NCI-H1417 treated with DMSO at 0.1 percent for 48 hours (cell line): ENCODE measurements around the gene RPH3AL.
"Not testable (repeated sequence)": the region's sequence is repeated elsewhere in the genome, so short reads cannot be mapped to it uniquely, and the experiment has no call there.

Source experiments
- DNase-seq: peaks from one replicate; lab custom pipeline; 2025; lab: John Stamatoyannopoulos, UW

RPH3AL gene

DNA sequence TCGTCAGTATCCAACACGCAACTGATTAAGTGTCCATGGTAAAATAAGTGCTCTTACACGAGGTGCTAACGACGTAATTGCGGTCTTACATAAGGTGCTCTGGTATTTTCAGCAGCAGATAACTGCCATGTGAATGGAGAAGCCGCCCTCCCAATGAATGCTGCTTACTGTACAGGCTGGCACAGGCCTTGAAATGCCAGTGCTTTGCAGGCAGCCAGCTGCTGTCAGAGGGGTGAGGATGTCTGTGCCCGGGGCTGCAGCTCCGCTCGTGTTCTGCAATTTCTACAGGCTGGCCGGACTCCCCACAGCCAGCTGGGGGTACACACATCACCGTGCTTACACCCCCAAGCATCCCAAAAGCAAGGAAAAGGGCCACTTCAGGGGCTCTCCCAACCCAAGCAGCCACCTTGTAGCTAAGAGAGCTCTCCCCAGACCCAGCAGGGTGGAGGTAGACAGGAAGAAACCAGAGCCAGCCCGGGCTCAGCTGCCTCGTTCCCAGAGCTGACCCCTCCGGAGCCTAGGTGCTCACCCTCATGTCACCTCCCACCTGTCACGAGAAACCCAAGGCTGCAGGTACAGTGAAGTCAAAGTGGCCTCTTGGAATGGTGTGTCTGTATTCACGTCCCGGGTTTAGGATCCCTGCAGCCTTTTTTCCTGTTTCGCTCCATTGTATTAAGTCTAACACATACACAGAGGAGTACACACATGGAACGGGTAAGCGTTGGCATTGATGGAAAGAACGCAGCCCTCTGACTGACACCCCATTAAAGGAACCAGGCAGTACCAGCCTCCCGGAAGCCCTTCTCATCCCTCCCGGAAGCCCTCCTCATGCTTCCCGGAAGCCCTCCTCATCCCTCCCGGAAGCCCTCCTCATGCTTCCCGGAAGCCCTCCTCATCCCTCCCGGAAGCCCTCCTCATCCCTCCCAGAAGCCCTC lies 27.2 kb upstream of the RPH3AL start:
- no peak for DNase-seq

DNA sequence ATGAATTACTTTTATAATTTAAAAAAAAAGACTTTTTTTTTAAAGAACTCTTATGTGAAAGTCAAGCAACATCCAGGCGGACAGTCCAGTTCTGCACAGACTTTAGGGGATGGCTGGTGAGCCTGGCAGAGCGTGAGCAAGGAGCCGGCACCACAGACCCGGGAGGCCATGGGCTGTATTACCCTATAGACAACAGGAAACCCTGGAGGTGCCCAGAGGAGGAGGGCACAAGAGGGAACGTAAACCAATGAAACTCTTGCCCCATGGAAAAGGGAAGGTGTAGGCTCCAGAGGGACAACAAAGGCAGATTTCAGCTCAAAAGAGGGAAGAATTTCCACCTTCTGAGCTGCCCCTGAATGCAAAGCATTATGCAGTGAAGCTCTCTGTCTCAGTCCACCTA lies 25.5 kb upstream of the RPH3AL start:
- DNase-seq, result no peak

DNA sequence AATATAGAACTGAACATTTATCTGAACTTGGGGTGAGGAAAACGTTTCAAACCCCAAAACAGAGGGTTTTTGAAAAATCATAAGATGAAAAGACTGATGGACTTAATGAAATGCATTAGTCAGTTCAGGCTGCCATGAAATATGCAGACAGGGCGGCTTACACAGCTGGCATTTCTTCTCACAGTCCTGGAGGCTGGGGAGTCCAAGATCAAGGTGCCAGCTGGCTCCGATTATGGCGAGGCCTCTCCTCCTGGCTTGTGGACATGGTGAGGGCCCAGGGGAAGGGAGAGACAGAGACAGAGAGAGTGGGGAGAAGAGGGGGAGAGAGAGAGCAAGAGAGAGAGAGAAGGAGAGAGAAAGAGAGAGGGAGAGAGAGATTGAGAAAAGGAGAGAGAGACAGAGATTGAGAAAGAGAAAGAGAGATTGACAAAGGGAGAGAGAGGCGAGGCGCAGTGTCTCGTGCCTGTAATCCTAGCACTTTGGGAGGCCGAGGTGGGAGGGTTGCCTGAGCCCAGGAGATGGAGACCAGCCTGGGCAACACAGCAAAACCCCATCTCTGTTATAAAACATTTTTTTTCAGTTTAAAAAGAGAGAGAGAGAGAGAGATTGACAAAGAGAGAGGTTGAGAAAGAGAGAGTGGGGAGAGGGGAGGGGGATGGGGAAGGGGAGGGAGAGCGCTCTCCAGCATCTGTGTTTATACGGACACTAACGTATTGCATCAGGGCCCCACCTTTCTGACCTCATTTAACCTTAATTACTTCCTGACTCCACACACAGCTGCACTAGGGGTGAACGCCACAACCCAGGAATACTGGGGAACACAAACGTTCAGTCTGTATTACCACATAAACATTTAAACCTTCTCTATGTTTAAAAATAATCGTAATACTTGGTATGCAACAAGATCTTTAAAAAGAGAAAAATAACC lies 24.6 kb upstream of the RPH3AL start:
- no peak for DNase-seq

DNA sequence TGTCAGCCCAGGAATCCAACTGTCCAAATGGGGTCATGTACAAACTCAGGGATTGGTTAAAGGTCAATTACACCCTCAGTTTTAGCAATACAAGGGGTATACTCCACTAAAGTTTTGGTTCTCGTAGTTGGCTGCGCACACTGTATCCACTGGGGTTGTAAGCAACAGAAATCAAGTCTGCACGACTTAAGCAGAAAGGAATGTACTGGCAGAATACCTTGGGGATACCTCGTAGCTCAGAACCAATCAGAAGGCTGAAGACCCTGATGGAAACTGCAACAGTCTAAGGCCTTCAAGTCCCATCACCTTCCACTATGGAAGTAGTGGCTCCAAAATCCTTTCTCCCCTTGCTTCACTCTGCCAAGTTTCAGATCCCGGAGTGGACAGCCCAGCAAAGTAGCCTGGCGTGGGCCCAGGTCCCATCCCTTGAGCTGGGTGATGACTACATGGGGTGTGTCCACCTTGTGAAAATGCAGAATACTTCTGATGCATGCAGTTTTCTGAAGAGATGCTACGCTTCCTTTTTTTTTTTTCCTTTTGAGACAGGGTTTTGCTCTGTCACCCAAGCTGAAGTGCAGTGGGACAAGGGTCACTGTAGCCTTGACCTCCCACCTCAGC lies 21.1 kb upstream of the RPH3AL start:
- DNase-seq, result no peak

DNA sequence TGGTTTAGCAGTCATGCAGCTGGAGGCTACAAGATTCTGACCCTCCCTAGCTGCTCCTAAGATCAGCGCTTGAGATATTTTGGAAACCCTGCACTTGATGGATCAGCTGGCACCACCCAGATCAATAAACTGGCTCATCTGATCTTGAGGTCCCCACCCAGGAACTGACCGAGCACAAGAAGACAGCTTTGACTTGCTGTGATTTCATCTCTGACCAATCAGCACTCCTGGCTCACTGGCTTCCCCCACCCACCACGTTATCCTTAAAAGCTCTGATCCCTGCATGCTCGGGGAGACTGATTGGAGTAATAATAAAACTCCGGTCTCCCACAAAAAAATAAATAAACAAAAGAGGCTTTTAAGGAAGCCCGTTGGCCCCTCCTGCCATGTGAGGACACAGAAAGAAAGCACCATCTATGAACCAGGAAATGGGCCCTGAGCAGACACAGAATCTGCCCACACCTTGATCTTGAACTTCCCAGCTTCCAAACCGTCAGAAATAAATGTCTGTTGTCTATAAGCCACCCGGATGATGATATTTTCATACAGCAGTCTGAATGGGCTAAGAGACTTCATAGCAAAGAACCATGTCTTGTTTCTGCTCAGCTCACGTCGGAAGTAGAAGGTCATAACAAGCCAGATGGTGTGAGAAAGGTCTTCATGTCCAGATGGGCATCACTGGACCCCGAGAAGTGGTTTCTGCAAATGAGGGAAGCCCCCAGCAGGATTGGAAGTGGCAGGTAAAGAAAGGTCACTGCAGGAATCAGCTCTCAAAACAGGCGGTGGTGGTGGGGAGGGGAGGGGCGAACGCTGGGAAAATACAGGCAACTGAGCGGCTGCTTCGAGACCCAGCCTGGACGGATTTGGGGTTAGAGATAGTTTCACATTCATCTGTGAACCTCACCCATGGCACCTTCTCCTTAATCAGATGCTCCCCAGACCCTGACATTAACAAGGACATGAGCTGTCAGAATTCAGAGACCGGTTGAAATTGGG lies 19.8 kb upstream of the RPH3AL start:
- DNase-seq, result no peak

DNA sequence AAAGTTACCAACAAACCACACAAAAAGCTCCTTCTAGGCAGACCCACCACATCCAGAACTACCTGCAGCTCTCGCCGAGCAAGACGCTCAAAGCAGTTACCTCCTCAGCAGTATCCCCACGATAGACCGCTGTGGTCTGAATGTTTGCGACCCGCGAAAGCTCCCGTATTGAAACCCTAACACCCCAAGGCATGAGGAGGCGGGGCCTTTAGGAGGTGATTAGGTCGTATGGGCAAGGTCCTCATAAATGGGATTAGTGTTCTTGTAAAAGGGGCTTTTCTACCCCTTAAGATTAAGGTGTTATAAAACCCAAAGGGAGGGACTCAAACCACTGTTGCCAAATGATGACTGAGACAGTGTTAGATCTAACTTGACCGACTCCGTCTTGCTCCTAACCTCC lies 19.0 kb upstream of the RPH3AL start:
- DNase-seq, result no peak

DNA sequence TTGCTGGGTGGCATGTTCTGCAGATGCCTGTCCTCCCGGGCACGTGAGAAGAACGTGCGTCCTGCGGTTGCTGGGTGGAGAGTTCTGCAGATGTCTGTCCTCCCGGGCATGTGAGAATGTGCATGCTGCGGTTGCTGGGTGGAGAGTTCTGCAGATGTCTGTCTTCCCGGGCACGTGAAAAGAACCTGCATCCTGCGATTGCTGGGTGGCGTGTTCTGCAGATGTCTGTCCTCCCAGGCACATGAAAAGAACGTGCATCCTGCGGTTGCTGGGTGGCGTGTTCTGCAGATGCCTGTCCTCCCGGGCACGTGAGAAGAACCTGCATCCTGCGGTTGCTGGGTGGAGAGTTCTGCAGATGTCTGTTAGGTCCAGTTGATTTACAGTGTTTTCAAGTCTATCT lies 15.0 kb upstream of the RPH3AL start:
- not testable (repeated sequence) for DNase-seq

DNA sequence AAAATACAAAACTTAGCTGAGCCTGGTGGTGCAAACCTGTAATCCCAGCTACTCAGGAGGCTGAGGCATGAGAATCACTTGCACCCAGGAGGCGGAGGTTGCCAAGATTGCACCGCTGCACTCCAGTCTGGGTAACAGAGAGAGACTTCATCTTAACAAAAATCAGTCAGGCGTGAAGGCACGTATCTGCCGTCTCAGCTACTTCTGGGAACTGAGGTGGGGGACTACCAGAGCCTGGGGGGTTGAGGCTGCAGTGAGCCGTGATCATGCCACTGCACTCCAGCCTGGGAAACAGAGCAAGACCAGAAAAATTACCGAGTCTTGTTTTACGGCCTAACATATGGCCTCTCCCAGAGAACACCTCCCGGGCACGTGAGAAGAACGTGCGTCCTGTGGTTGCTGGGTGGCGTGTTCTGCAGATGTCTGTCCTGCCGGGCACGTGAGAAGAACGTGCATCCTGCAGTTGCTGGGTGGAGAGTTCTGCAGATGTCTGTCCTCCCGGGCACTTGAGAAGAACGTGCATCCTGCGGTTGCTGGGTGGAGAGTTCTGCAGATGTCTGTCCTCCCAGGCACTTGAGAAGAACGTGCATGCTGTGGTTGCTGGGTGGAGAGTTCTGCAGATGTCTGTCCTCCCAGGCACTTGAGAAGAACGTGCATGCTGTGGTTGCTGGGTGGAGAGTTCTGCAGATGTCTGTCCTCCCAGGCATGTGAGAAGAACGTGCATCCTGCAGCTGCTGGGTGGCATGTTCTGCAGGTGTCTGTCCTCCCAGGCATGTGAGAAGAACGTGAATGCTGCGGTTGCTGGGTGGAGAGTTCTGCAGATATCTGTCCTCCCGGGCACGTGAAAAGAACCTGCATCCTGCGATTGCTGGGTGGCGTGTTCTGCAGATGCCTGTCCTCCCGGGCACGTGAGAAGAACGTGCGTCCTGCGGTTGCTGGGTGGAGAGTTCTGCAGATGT lies 14.3 kb upstream of the RPH3AL start:
- DNase-seq, result not testable (repeated sequence)

DNA sequence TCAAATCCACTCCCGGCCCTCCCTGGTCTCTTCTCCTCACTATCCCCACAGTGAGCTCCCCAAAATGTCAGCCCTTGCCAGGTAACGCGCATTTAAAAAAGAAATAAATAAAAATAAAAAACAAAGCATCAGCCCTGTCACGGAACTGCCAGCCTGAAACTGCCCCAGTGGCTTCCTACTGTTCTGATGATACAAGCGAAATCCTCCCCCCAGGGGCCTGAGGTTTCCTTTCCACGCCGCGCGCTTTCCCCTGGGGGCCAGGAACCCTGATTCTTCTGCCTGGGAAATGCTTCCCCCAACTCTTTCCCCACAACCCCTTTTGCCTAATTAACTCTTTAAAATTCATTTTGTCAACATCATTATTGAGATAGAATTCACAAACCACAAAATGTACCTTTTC lies 12.2 kb upstream of the RPH3AL start:
- no peak for DNase-seq

DNA sequence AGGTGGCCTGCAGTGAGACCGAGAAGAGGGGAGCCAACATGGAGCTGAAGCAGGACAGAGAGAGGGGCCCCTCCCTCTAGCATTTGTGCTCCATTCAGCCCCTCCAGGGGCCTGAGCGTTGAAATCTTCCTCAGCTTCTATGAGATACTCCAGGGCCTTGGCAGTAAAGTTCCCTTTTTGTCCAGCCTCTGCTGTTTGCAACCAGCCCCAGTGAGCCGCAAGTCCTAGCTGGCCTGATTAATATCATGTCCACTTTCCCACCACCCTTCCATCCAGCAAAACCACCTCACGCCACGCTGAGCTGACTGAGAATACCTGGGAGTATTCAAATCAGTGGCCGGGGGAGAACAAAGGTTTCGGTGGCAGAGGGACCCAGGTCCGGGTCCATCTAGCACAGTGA lies 11.7 kb upstream of the RPH3AL start:
- DNase-seq, result no peak

DNA sequence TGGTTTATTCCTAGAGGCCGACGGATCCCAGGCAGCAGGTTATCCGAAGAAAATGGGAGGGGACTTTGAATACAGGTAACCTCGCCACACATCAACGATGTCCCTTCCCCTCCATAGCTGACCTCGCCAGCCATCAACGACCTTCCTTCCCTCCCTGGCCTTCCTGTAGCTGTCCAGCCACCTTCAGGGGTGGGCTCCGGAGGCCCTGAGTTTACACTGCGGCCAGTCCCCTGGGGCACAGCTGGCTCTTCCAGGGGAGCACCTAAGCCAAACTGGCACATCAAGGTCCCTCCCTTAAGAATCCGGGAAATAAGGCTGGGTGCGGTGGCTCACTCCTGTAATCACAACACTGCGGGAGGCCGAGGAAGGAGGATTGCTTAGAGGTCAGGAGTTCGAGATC lies 10.1 kb upstream of the RPH3AL start:
- DNase-seq, result no peak

DNA sequence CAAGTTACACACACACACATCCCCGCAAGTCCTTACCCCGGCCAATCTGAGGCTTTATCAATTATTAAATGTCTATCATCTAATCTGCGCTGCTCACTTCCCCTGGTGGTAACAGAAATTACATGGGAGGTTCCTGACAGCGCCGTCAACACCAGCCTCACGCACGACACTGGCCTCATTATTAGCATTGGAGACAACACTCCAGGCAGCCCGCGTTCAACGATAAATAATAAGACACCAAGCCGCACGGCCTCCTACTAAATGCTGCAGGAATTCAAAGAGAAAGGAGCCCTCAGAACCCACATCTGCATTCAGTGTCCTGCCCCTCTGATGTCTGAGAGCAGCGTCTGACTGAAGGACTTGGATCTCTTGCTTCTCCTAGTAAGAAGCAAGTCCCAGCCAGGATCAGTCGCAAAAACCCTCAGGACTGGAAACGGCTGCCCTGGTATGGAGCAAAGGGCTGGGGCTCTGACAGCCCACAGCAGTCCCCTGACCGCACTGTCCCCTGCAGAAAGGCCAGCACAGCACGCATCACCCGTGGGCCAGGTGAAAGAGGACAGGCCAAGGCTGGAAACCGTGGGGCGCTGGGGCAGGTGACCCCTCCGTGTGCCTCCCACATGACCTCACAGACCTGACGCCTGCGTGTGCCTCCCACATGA lies 7.6 kb upstream of the RPH3AL start:
- no peak for DNase-seq

DNA sequence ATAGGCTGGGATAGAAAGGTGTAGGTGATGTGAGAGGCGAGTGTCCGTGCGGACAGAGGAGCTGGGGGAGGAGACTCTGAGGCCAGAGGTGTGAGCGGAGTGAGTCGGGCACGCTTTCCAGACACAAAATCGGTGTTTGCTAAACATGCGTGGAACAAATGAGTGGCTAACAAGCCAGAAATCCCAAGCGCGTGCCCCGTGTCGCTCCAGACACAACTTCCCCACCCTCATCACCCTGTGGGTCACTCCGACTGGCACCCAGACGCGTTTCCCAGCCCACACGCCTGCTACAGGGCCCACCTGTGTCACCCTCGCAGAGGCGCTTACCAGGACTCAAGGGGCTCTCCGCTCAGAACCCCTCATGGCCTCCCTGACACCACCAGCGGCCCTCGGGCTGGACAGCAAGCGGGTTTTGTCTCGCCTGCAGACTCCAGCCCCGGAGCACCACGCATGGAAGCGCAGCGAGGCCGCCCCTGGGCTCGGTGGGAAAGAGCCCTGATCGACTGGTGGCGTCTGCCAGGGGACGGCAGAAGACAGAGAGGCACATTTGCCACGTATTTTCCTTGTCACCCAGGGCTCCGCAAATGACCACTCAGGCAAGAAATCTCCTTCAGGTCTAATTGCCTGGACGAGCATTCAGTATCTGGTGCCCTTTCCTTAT lies 6.0 kb upstream of the RPH3AL start:
- DNase-seq, result no peak

DNA sequence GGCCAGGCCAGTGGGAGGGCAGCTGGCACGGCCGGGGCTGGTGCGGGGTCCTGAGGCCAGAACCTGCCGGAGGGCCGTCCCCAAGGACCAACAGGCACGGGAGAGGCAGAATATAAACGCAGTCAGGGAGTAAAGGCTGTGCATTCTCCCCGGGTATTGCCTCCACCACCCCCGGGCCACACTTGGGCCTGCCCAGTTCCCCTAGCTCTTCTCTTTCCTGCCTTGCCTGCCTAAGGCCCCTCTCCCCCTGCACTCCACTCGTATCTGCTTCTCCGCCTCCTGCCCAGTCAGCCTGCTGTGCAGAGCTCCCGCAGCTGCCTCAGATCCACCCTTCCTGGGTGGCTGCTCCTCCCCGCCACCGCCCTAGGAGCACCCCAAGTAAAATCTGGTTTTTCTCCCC lies 5.0 kb upstream of the RPH3AL start:
- DNase-seq, result no peak

DNA sequence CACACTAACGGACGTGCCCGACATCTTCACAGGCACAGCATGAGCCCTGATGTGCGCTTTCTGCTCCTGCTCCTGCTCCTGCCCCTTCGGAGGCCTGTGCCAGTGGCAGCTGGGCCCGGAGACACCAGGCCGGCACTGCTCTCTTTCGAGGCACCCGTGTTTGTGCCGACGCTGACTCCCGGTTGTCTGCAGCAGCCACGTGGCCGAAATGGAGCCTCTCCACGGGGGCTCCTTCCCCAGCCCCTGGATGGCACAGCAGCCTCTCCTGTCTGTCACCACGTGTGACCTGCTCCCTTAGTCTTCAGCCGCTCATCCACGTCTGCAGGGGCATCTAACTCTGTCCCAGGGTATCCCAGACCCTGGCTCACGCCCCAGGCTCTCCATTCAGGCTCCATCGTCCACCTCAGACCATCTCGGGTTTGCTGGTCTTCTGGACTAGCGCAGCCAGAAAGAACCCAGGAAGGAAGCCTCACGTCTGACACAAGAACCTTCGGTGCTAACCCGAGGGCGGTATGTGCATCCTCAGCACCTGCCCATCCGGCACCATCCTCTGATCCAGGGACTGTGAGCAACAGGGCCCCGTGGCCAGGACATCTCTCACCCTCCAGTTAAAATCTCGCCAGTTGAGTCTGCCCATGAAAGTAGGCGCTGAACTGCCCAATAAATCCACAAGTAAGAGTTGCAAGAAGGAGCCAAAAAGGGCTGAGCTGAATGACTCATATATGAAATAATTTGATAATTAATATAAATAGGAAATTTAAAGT lies 4.2 kb upstream of the RPH3AL start:
- DNase-seq, result no peak

DNA sequence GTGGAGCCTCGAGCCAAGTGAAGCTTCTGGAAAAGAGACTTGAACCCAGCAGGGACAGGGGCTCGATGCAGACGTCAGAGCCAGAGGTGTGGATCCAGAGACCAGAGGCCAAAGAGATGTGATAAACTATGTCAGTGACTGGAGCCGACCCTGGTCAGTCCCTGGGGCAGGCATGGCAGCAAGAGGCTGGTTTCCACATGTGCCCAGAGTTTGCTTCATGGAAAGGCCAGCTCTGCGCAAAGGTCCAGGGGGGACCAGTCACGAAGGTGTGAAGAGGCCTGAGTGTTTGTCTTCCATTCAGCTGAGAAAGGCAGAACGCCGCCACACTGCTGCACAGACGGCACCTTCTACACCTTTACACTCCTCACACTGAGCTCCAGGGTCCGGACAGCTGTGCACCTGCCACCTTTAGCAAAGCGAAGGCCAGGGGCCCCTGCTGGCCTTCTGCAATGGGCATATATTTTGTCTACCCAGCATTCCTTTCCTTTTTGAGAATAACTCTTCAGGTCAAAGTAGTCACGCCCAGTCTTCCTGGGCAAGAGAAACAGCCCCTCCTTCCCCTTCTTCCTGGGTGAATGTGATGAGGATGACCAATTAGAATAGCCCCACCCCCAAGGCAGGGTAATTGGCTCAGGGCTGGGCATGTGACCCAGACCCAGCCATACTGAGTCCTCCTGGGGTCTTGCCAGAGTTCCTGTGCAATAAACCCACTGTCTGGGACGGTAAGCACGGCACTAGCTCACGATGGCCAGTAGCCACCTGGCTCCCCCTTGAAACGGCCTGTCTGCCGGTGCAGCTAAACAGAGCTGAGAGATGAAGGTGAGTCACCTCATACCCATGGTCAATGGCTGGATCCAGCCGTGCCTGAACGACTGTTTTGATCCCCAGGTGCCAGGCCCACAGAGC lies 2.3 kb upstream of the RPH3AL start:
- no peak for DNase-seq

DNA sequence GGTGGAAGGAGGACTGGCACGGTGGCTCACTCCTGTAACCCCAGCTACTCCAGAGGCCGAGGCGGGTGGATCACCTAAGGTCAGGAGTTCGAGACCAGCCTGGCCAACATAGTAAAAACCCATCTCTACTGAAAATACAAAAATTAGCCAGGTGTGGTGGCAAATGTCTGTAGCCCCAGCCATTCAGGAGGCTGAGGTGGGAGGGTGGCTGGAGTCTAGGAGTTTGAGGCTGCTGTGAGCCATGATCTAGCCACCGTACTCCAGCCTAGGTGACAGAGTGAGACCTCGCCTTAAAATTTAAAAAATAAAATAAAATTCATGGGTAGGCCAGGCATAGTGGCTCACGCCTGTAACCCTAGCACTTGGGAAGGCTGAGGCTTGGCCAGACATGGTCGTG lies 1.2 kb upstream of the RPH3AL start:
- no peak for DNase-seq
